GF-D8 (cell line): ENCODE measurements around the gene HABP4.
"Not testable (repeated sequence)": the region's sequence is repeated elsewhere in the genome, so short reads cannot be mapped to it uniquely, and the experiment has no call there.

Source experiments
- DNase-seq: peaks from one replicate; lab custom pipeline; 2025; lab: John Stamatoyannopoulos, UW

The HABP4 gene

GRCh38 chr9:96498796-96499195 is 48.8 kb downstream of the HABP4 start:
- no peak for DNase-seq

GRCh38 chr9:96499257-96499656 is 49.3 kb downstream of the HABP4 start:
- DNase-seq, result no peak

GRCh38 chr9:96500696-96501632 is 51.0 kb downstream of the HABP4 start:
- DNase-seq, result no peak

- no peak for DNase-seq
These were observed 51.9 kb downstream of the HABP4 start for GRCh38 chr9:96501633-96502538.

GRCh38 chr9:96502539-96503373 is 52.8 kb downstream of the HABP4 start:
- no peak for DNase-seq

GRCh38 chr9:96503374-96503748 is 53.4 kb downstream of the HABP4 start:
- not testable (repeated sequence) for DNase-seq

GRCh38 chr9:96503918-96504317 is 53.9 kb downstream of the HABP4 start:
- DNase-seq, result no peak

- DNase-seq, result no peak
These were observed 55.5 kb downstream of the HABP4 start for GRCh38 chr9:96505316-96505991.

- no peak for DNase-seq
These were observed 58.4 kb downstream of the HABP4 start for GRCh38 chr9:96508227-96508940.

- no peak for DNase-seq
These were observed 59.1 kb downstream of the HABP4 start for GRCh38 chr9:96509026-96509425.

- no peak for DNase-seq
These were observed 59.9 kb downstream of the HABP4 start for GRCh38 chr9:96509848-96510247.

- no peak for DNase-seq
These were observed 60.3 kb downstream of the HABP4 start for GRCh38 chr9:96510258-96510657.

- DNase-seq, result no peak
These were observed 62.3 kb downstream of the HABP4 start for GRCh38 chr9:96512240-96512639.

GRCh38 chr9:96513622-96514021 is 63.7 kb downstream of the HABP4 start:
- DNase-seq, result no peak

GRCh38 chr9:96514108-96514799 is 64.3 kb downstream of the HABP4 start:
- DNase-seq, result no peak

GRCh38 chr9:96514800-96515158 is 64.8 kb downstream of the HABP4 start:
- DNase-seq, result no peak

- DNase-seq, result no peak
These were observed 65.9 kb downstream of the HABP4 start for GRCh38 chr9:96515621-96516470.

- no peak for DNase-seq
These were observed 69.1 kb downstream of the HABP4 start for GRCh38 chr9:96519095-96519494.

GRCh38 chr9:96519787-96520186 is 69.8 kb downstream of the HABP4 start:
- DNase-seq, result no peak
